ENCODE measurements around the gene FAM187B.
"Not testable (repeated sequence)": the region's sequence is repeated elsewhere in the genome, so short reads cannot be mapped to it uniquely, and the experiment has no call there.

The FAM187B gene

GRCh38 chr19:35204799-35205732, 23.5 kb downstream of the FAM187B start:
- Histone ChIP-seq H3K27ac (ENCODE audit: low read depth, low read length, poor library complexity, severe bottlenecking) (peak overlapping the region; percentile 98), H3K4me2 (ENCODE audit: low read length) (peak overlapping the region; percentile 49; the same call in 1 of the 2 replicates), H2AFZ (ENCODE audit: low read length) (no peak overlapping the region), H3K27me3 (ENCODE audit: insufficient read depth, low read length) (no peaks in the 10 kb centered on the region), H3K9me3 (ENCODE audit: low read length) (no peaks in the 10 kb centered on the region), H4K20me1 (ENCODE audit: insufficient read depth, low read length) (no peaks in the 10 kb centered on the region), H3F3A (ENCODE audit: insufficient read depth, low read length) (peaks cover 14% of the 10 kb centered on the region), H3K79me2 (ENCODE audit: insufficient read depth, low read length) (no peaks in the 10 kb centered on the region), H3K4me3 (ENCODE audit: low read depth, low read length, poor library complexity, severe bottlenecking) (peak overlapping the region; percentile 4), H3K9me2 (ENCODE audit: low read depth, low read length) (no peaks in the 10 kb centered on the region), H3K4me1 (ENCODE audit: insufficient read depth, low read length, severe bottlenecking) (peaks cover 69% of the 10 kb centered on the region), H3K9ac (ENCODE audit: low read length) (peak overlapping the region; percentile 53; the same call in 1 of the 2 replicates), H3K36me3 (ENCODE audit: insufficient read depth, low read length) (no peaks in the 10 kb centered on the region)
- TF ChIP-seq, protein P1, sequence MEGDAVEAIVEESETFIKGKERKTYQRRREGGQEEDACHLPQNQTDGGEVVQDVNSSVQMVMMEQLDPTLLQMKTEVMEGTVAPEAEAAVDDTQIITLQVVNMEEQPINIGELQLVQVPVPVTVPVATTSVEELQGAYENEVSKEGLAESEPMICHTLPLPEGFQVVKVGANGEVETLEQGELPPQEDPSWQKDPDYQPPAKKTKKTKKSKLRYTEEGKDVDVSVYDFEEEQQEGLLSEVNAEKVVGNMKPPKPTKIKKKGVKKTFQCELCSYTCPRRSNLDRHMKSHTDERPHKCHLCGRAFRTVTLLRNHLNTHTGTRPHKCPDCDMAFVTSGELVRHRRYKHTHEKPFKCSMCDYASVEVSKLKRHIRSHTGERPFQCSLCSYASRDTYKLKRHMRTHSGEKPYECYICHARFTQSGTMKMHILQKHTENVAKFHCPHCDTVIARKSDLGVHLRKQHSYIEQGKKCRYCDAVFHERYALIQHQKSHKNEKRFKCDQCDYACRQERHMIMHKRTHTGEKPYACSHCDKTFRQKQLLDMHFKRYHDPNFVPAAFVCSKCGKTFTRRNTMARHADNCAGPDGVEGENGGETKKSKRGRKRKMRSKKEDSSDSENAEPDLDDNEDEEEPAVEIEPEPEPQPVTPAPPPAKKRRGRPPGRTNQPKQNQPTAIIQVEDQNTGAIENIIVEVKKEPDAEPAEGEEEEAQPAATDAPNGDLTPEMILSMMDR (IDR thresholded peaks at IDR 0.05; ENCODE audit: low read length): no peak
- TF ChIP-seq EZH2 (IDR thresholded peaks at IDR 0.05; ENCODE audit: borderline replicate concordance, low read length): no peak

DNA sequence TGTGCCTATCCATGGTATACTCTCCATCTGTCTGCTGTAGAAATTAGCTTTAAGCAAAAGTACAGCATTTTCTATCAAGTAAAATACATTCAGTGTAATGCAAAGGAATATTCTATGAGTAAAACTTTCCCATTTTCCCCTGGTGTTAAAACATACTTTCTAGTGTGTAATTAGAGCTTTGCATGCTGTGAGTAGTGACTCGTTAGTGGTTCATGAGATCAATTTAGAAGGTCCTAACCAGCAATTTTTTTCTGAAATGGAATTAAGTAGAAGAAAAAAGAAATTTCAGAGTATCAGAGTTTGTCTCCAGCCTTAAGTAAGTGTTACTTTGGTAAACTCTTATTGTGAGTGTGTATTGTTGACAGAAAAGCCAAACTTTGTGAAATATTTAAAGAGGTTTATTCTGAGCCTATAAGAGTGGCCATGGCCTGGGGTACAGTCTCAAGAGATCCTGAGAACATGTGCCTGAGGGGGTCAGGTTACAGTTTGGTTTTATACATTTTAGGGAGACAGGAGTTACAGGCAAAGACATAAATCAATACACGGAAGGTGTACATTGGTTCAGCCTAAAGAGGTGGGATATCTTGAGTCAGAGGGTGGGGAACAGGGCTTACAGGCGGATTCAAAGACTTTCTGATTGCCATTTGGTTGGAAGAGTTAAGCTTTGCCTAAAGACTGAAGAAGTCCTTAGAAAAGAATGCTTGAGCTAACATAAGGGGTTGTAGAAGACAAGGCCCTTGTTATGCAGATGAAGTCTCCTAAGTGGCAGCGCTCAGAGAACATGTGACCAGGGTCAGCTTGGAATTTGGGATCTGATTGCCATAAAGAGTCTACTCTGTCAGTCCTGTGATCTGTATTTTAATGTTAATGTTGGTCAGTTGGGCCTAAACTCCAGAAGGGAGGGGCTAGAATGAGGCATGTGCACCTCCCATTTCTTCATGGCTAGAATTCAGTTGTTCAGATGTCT, 25.5 kb downstream of the FAM187B start:
- Histone ChIP-seq H3K4me1 (ENCODE audit: insufficient read depth, low read length, severe bottlenecking) (peaks cover 61% of the 10 kb centered on the region), H3K9ac (ENCODE audit: low read length) (no peak overlapping the region), H3K4me3 (ENCODE audit: low read depth, low read length, poor library complexity, severe bottlenecking) (no peak overlapping the region), H3K27me3 (ENCODE audit: insufficient read depth, low read length) (no peaks in the 10 kb centered on the region), H3K79me2 (ENCODE audit: insufficient read depth, low read length) (no peaks in the 10 kb centered on the region), H3F3A (ENCODE audit: insufficient read depth, low read length) (peaks cover 14% of the 10 kb centered on the region), H3K9me3 (ENCODE audit: low read length) (no peaks in the 10 kb centered on the region), H3K36me3 (ENCODE audit: insufficient read depth, low read length) (no peaks in the 10 kb centered on the region), H2AFZ (ENCODE audit: low read length) (no peak overlapping the region), H3K27ac (ENCODE audit: low read depth, low read length, poor library complexity, severe bottlenecking) (peak overlapping the region; percentile 98), H4K20me1 (ENCODE audit: insufficient read depth, low read length) (no peaks in the 10 kb centered on the region), H3K9me2 (ENCODE audit: low read depth, low read length) (no peaks in the 10 kb centered on the region), H3K4me2 (ENCODE audit: low read length) (no peak overlapping the region)
- no peak for TF ChIP-seq EZH2 (IDR thresholded peaks at IDR 0.05; ENCODE audit: borderline replicate concordance, low read length)
- TF ChIP-seq, protein P1 (IDR thresholded peaks at IDR 0.05; ENCODE audit: low read length): no peak

GRCh38 chr19:35199481-35199880, 29.1 kb downstream of the FAM187B start:
- Histone ChIP-seq H3K27me3 (ENCODE audit: insufficient read depth, low read length) (no peaks in the 10 kb centered on the region), H3K27ac (ENCODE audit: low read depth, low read length, poor library complexity, severe bottlenecking) (no peak overlapping the region), H3K4me3 (ENCODE audit: low read depth, low read length, poor library complexity, severe bottlenecking) (no peak overlapping the region), H3K4me1 (ENCODE audit: insufficient read depth, low read length, severe bottlenecking) (peaks cover 28% of the 10 kb centered on the region), H3K9me2 (ENCODE audit: low read depth, low read length) (no peaks in the 10 kb centered on the region), H3K9me3 (ENCODE audit: low read length) (no peaks in the 10 kb centered on the region), H4K20me1 (ENCODE audit: insufficient read depth, low read length) (no peaks in the 10 kb centered on the region), H3K4me2 (ENCODE audit: low read length) (no peak overlapping the region), H2AFZ (ENCODE audit: low read length) (no peak overlapping the region), H3K9ac (ENCODE audit: low read length) (no peak overlapping the region), H3K36me3 (ENCODE audit: insufficient read depth, low read length) (no peaks in the 10 kb centered on the region), H3K79me2 (ENCODE audit: insufficient read depth, low read length) (no peaks in the 10 kb centered on the region), H3F3A (ENCODE audit: insufficient read depth, low read length) (no peaks in the 10 kb centered on the region)
- no peak for TF ChIP-seq EZH2 (IDR thresholded peaks at IDR 0.05; ENCODE audit: borderline replicate concordance, low read length)
- TF ChIP-seq, protein P1 (IDR thresholded peaks at IDR 0.05; ENCODE audit: low read length): no peak

DNA sequence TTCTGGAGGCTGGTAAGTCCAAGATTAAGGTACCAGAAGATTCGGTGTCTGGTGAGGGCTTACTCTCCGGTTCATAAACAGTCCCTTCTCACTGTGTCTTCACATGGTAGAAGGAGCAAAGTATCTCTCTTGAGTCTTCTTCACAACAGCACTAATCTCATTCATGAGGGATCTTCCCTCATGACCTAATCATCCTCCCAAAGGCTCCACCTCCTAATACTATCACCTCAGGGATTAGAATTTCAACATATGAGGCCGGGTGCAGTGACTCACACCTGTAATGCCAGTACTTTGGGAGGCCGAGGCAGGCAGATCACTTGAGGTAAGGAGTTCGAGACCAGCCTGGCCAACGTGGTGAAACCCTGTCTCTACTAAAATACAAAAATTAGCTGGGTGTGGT, 31.7 kb downstream of the FAM187B start:
- peaks cover 21% of the 10 kb centered on the region for H3K4me1 ChIP-seq (ENCODE audit: insufficient read depth, low read length, severe bottlenecking)
- not testable (repeated sequence) for H3K36me3 ChIP-seq (ENCODE audit: insufficient read depth, low read length)

More for the DNA sequence above, 31.7 kb downstream of the FAM187B start:
- not testable (repeated sequence) for H4K20me1 ChIP-seq (ENCODE audit: insufficient read depth, low read length); H3K4me3 ChIP-seq (ENCODE audit: low read depth, low read length, poor library complexity, severe bottlenecking); H3K9ac ChIP-seq (ENCODE audit: low read length); H3K27me3 ChIP-seq (ENCODE audit: insufficient read depth, low read length); H3K79me2 ChIP-seq (ENCODE audit: insufficient read depth, low read length); H3K9me2 ChIP-seq (ENCODE audit: low read depth, low read length); H2AFZ ChIP-seq (ENCODE audit: low read length); H3K27ac ChIP-seq (ENCODE audit: low read depth, low read length, poor library complexity, severe bottlenecking); H3K9me3 ChIP-seq (ENCODE audit: low read length); H3F3A ChIP-seq (ENCODE audit: insufficient read depth, low read length); H3K4me2 ChIP-seq (ENCODE audit: low read length)
